K562 (cell line): Measurements from ENCODE around the gene DOCK6. TPM values are rescaled to one million over a fixed set of nuclear protein-coding genes. Genes with fewer than 3 reads are reported as not detected.

ENCODE experiments used
- ARHGAP35 ChIP-seq: fragments of 450-650 bp; IDR thresholded peaks from 2 replicates; pipeline ENCODE4 v1.6.1; 2018; ENCODE audit not compliant: partially characterized antibody
- DDX20 ChIP-seq: fragments of 450-650 bp; IDR thresholded peaks from 2 replicates; pipeline ENCODE4 v1.6.1; 2016; ENCODE audit warnings: missing genetic modification characterization, low read depth, mild to moderate bottlenecking, missing compliant biosample characterization, moderate library complexity
- ESRRA ChIP-seq: fragments of 450-650 bp; IDR thresholded peaks from 2 replicates; pipeline ENCODE4 v1.6.1; 2014; ENCODE audit warnings: low read depth, mild to moderate bottlenecking, moderate library complexity, borderline replicate concordance
- GMEB1 ChIP-seq: fragments of 250-450 bp; sonication (Bioruptor Pico); IDR thresholded peaks from 2 replicates; pipeline ENCODE4 v1.4.0; 2020; ENCODE audit warnings: mild to moderate bottlenecking
- GTF2E2 ChIP-seq: fragments of 200-800 bp; sonication (Bioruptor generic); IDR thresholded peaks from 2 replicates; pipeline ENCODE4 v1.6.1; 2016; ENCODE audit warnings: missing genetic modification characterization, missing compliant biosample characterization
- HEY1 ChIP-seq: fragments of 250-450 bp; sonication (Bioruptor Pico); IDR thresholded peaks from 2 replicates; pipeline ENCODE4 v1.5.0; 2020; ENCODE audit warnings: mild to moderate bottlenecking, moderate library complexity, borderline replicate concordance
- MTA2 ChIP-seq: fragments of 450-650 bp; IDR thresholded peaks from 2 replicates; pipeline ENCODE4 v1.6.1; 2016; ENCODE audit warnings: low read depth
- NFIX ChIP-seq: fragments of 250-450 bp; sonication (Bioruptor Pico); IDR thresholded peaks from 2 replicates; pipeline ENCODE4 v1.4.0; 2020; ENCODE audit warnings: low read depth, mild to moderate bottlenecking, moderate library complexity
- NFRKB ChIP-seq: fragments of 450-650 bp; IDR thresholded peaks from 2 replicates; pipeline ENCODE4 v1.6.1; 2016; ENCODE audit warnings: low read depth
- PHF20 ChIP-seq: fragments of 450-650 bp; IDR thresholded peaks from 2 replicates; pipeline ENCODE4 v1.6.1; 2018; ENCODE audit not compliant: partially characterized antibody
- RBM22 ChIP-seq: fragments of 200-400 bp; formaldehyde crosslinking; IDR thresholded peaks from 2 replicates; pipeline ENCODE4 v1.6.1; 2018; ENCODE audit warnings: low read length, low read depth; ENCODE audit not compliant: poor library complexity, severe bottlenecking
- TRIM24 ChIP-seq, 2 experiments: fragments of 450-650 bp; IDR thresholded peaks; 2 replicates each; pipeline ENCODE4 v1.6.1; 2016
- ZC3H4 ChIP-seq: sonication (generic); formaldehyde crosslinking; IDR thresholded peaks from 2 replicates; pipeline ENCODE4 v1.9.0; 2021; ENCODE audit warnings: missing genetic modification reagents, borderline replicate concordance
- ZFP36 ChIP-seq: fragments of 150-350 bp; IDR thresholded peaks from 2 replicates; pipeline ENCODE4 v1.6.1; 2018; ENCODE audit warnings: low read length, low read depth; ENCODE audit not compliant: partially characterized antibody
- ZNF23 ChIP-seq: fragments of 250-450 bp; sonication (Bioruptor Pico); IDR thresholded peaks from 2 replicates; pipeline ENCODE4 v1.4.0; 2020; ENCODE audit warnings: mild to moderate bottlenecking
- ZNF316 ChIP-seq: fragments of 450-650 bp; IDR thresholded peaks from 2 replicates; pipeline ENCODE4 v1.6.1; 2016
- ZNF354B ChIP-seq: fragments of 250-450 bp; sonication (Bioruptor Pico); IDR thresholded peaks from 2 replicates; pipeline ENCODE4 v1.4.0; 2020
- polyA plus RNA-seq, 8 experiments: library from polyadenylated mRNA; depleted of rRNA in 4 of 8; stranded (reverse) in 5 of 8; unstranded in 3 of 8; fragments of >200 nt; fragmentation: Nextera tagmentation in 2 of 8; fragmentation: Illumina TruSeq in 1 of 8; extraction: Ambion mirVana in 2 of 8; extraction: Trizol in 1 of 8; gene quantifications; 2 replicates each; pipeline versions ENCODE4 v1.2.1 to v1.2.3, GENCODE V29; 2011 to 2014; ENCODE audit warnings: inconsistent platforms in 1 of 8, missing spikeins in 1 of 8
- total RNA-seq, 7 experiments: library from RNA; depleted of rRNA in 6 of 7; stranded (reverse); fragments of >200 nt in 6 of 7; fragmentation: Illumina TruSeq in 2 of 7; extraction: Trizol in 2 of 7; gene quantifications; 2 replicates each; pipeline versions ENCODE4 v1.2.1 to v1.2.3, GENCODE V29; 2011 to 2021; ENCODE audit warnings: low replicate concordance in 1 of 7
- TF ChIP-seq, protein P1 (sequence below), 2 experiments: fragments of 200-800 bp in 1 of 2; sonication (Bioruptor generic) in 1 of 2; sonication (generic) in 1 of 2; formaldehyde crosslinking in 1 of 2; IDR thresholded peaks in 1 of 2; conservative IDR thresholded peaks in 1 of 2; 2 replicates each; pipeline versions ENCODE4 v1.5.0 to v1.6.1; 2016 to 2020; ENCODE audit warnings: missing compliant biosample characterization in 1 of 2, missing genetic modification characterization in 1 of 2, missing genetic modification reagents in 1 of 2
- TF ChIP-seq, protein P2 (sequence below): sonication (generic); formaldehyde crosslinking; IDR thresholded peaks from 2 replicates; pipeline ENCODE4 v1.8.0; 2022; ENCODE audit warnings: mild to moderate bottlenecking, missing genetic modification reagents

Gene DOCK6
- total and polyA plus RNA-seq, 9 of the 15 experiments (the other 6 are each of a cell fraction or from before 2014, with no cell fraction given), result 0.35 to 19.3 (median 3.8) TPM

DNA sequence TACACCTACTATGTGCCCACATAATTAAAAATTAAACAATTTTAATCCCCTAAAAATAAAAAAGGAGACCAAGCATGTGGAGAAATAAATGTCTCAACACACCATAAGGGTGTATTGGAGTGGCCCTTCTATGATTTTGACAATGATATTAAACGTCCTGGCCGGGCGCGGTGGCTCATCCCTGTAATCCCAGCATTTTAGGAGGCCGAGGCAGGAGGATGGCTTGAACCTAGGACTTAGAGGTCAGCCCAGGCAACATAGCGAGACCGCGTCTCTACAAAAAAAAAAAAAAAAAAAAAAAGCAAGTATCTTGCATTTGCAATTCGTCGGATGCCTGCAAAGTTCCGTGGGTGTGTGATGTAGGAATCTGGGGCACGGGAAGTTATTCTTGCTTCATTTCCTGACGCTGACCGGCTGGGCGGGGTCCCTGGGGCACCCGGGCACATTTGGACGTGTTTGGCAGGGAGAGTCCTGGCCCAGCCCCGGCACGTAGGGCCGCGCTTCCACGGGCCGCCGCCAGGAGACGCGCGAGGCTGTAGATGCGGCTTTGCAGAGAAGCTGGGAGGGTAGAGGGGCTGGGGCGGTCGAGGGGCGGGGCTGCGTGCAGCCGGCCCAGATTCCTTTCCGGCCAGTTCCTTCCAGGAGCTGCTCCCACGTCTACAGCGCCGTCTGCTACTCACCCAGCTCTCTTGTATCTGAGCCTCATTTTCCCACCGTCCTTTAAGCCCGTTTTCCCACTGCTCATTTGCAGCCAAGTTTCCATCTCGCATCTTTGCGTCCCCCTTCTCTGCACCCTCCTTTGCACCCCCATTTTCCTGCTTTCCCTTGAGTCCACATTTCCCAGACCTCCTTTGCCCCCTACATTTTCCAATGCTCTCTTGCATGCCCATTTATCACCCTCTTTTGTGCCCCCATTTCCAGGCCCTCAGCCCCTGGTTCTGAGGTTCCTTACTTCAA is 31.4 kb upstream of the DOCK6 start (continued):
- TF ChIP-seq NFIX (CRISPR knock-in tag), result no peak
- no peak for TF ChIP-seq ARHGAP35
- no peak for TF ChIP-seq ZNF354B
- no peak for TF ChIP-seq ESRRA
- TF ChIP-seq ZFP36, result no peak
- TF ChIP-seq GTF2E2 (tag), result no peak
- TF ChIP-seq TRIM24 (IDR thresholded peaks at IDR 0.05), result no peak
- TF ChIP-seq ZNF23 (CRISPR knock-in tag), result no peak
- no peak for TF ChIP-seq HEY1 (CRISPR knock-in tag)
- no peak for TF ChIP-seq ZNF316
- no peak for TF ChIP-seq NFRKB
- TF ChIP-seq, protein P1, sequence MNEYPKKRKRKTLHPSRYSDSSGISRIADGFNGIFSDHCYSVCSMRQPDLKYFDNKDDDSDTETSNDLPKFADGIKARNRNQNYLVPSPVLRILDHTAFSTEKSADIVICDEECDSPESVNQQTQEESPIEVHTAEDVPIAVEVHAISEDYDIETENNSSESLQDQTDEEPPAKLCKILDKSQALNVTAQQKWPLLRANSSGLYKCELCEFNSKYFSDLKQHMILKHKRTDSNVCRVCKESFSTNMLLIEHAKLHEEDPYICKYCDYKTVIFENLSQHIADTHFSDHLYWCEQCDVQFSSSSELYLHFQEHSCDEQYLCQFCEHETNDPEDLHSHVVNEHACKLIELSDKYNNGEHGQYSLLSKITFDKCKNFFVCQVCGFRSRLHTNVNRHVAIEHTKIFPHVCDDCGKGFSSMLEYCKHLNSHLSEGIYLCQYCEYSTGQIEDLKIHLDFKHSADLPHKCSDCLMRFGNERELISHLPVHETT (CRISPR knock-in tag; conservative IDR thresholded peaks at IDR 0.05 in 1 of 2, IDR thresholded peaks at IDR 0.05 in 1 of 2), result no peak
- TF ChIP-seq PHF20, result no peak
- TF ChIP-seq MTA2, result no peak
- no peak for TF ChIP-seq GMEB1 (CRISPR knock-in tag)
- no peak for TF ChIP-seq DDX20 (tag)
- TF ChIP-seq, protein P2, sequence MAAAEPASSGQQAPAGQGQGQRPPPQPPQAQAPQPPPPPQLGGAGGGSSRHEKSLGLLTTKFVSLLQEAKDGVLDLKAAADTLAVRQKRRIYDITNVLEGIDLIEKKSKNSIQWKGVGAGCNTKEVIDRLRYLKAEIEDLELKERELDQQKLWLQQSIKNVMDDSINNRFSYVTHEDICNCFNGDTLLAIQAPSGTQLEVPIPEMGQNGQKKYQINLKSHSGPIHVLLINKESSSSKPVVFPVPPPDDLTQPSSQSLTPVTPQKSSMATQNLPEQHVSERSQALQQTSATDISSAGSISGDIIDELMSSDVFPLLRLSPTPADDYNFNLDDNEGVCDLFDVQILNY (CRISPR knock-in tag), result no peak
- TF ChIP-seq ZC3H4 (CRISPR knock-in tag), result no peak
- TF ChIP-seq RBM22, result no peak
